ENCODE measurements around the gene MRTFA. TPM values are rescaled to one million over a fixed set of nuclear protein-coding genes. Genes with fewer than 3 reads are reported as not detected.

Gene MRTFA
- total and polyA plus RNA-seq, 2 of the 13 experiments (the other 11 are each of a cell fraction or from before 2014, with no cell fraction given) = 2.4 to 8.2 TPM

GRCh38 chr22:40472051-40472450, 164.5 kb downstream of the MRTFA start (continued):
- TF ChIP-seq, protein P1, sequence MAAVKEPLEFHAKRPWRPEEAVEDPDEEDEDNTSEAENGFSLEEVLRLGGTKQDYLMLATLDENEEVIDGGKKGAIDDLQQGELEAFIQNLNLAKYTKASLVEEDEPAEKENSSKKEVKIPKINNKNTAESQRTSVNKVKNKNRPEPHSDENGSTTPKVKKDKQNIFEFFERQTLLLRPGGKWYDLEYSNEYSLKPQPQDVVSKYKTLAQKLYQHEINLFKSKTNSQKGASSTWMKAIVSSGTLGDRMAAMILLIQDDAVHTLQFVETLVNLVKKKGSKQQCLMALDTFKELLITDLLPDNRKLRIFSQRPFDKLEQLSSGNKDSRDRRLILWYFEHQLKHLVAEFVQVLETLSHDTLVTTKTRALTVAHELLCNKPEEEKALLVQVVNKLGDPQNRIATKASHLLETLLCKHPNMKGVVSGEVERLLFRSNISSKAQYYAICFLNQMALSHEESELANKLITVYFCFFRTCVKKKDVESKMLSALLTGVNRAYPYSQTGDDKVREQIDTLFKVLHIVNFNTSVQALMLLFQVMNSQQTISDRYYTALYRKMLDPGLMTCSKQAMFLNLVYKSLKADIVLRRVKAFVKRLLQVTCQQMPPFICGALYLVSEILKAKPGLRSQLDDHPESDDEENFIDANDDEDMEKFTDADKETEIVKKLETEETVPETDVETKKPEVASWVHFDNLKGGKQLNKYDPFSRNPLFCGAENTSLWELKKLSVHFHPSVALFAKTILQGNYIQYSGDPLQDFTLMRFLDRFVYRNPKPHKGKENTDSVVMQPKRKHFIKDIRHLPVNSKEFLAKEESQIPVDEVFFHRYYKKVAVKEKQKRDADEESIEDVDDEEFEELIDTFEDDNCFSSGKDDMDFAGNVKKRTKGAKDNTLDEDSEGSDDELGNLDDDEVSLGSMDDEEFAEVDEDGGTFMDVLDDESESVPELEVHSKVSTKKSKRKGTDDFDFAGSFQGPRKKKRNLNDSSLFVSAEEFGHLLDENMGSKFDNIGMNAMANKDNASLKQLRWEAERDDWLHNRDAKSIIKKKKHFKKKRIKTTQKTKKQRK (IDR thresholded peaks at IDR 0.05; ENCODE audit: low read length) = no peak
- no peak for TF ChIP-seq POGZ (CRISPR knock-in tag; IDR thresholded peaks at IDR 0.05)
- no peak for TF ChIP-seq TRIM24 (CRISPR knock-in tag; IDR thresholded peaks at IDR 0.05)
- TF ChIP-seq, protein P2, sequence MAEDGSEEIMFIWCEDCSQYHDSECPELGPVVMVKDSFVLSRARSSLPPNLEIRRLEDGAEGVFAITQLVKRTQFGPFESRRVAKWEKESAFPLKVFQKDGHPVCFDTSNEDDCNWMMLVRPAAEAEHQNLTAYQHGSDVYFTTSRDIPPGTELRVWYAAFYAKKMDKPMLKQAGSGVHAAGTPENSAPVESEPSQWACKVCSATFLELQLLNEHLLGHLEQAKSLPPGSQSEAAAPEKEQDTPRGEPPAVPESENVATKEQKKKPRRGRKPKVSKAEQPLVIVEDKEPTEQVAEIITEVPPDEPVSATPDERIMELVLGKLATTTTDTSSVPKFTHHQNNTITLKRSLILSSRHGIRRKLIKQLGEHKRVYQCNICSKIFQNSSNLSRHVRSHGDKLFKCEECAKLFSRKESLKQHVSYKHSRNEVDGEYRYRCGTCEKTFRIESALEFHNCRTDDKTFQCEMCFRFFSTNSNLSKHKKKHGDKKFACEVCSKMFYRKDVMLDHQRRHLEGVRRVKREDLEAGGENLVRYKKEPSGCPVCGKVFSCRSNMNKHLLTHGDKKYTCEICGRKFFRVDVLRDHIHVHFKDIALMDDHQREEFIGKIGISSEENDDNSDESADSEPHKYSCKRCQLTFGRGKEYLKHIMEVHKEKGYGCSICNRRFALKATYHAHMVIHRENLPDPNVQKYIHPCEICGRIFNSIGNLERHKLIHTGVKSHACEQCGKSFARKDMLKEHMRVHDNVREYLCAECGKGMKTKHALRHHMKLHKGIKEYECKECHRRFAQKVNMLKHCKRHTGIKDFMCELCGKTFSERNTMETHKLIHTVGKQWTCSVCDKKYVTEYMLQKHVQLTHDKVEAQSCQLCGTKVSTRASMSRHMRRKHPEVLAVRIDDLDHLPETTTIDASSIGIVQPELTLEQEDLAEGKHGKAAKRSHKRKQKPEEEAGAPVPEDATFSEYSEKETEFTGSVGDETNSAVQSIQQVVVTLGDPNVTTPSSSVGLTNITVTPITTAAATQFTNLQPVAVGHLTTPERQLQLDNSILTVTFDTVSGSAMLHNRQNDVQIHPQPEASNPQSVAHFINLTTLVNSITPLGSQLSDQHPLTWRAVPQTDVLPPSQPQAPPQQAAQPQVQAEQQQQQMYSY (CRISPR knock-in tag; IDR thresholded peaks at IDR 0.05) = no peak
- TF ChIP-seq GATAD1 (CRISPR knock-in tag; IDR thresholded peaks at IDR 0.05) = no peak
- TF ChIP-seq MLX (CRISPR knock-in tag; IDR thresholded peaks at IDR 0.05) = no peak
- TF ChIP-seq REPIN1 (CRISPR knock-in tag; IDR thresholded peaks at IDR 0.05; ENCODE audit: borderline replicate concordance, low read depth) = no peak
- TF ChIP-seq ATRX (CRISPR knock-in tag; IDR thresholded peaks at IDR 0.05; ENCODE audit: borderline replicate concordance) = no peak

Data from HepG2 (cell line).